OCI-LY3 (cell line): Measurements from ENCODE around the gene CPNE8.

ENCODE experiments used
- EZH2phosphoT487 ChIP-seq: fragments of 200-600 bp; shearing (Covaris generic); IDR thresholded peaks from 2 replicates; pipeline ENCODE4 v1.6.1; 2018; ENCODE audit warnings: antibody characterized with exemption, mixed run types, low read depth
- TF ChIP-seq, protein P1 (sequence below): fragments of 200-600, 300-600 bp; sonication (generic); IDR thresholded peaks from 2 replicates; pipeline ENCODE4 v1.5.1; 2014; ENCODE audit warnings: antibody characterized with exemption, low read length, low read depth

DNA sequence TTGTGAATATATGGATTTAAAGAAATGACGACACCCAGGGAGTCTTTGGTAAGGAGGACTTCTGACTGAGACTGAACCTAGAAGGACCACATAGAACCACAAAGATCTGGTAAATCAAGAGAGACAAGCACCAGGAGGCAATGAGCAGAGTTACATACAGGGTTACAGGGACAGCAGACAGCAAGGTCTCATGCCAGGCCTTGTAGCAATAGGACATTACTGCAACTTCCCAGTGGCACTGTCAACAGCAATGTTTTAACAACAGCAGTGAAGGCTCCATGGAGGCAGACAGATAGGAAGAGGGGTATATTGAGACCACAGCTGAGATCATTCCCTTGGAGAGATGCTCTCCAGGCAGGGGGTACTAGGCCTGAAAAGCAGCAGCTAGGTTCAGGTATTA is 18.5 kb downstream of the CPNE8 start:
- TF ChIP-seq, protein P1, sequence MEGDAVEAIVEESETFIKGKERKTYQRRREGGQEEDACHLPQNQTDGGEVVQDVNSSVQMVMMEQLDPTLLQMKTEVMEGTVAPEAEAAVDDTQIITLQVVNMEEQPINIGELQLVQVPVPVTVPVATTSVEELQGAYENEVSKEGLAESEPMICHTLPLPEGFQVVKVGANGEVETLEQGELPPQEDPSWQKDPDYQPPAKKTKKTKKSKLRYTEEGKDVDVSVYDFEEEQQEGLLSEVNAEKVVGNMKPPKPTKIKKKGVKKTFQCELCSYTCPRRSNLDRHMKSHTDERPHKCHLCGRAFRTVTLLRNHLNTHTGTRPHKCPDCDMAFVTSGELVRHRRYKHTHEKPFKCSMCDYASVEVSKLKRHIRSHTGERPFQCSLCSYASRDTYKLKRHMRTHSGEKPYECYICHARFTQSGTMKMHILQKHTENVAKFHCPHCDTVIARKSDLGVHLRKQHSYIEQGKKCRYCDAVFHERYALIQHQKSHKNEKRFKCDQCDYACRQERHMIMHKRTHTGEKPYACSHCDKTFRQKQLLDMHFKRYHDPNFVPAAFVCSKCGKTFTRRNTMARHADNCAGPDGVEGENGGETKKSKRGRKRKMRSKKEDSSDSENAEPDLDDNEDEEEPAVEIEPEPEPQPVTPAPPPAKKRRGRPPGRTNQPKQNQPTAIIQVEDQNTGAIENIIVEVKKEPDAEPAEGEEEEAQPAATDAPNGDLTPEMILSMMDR, result no peak
- no peak for TF ChIP-seq EZH2phosphoT487
